A673 (cell line): Measurements from ENCODE around the gene CELSR3. TPM values are rescaled to one million over a fixed set of nuclear protein-coding genes. Genes with fewer than 3 reads are reported as not detected.

ENCODE experiments used
- BruUV-seq: library from RNA; stranded (reverse); fragments of 400-500 nt; replicated peaks from 2 replicates; lab custom pipeline; 2021; lab: Mats Ljungman, UMichigan
- CTCF ChIA-PET: fragments of 300-600 bp; sonication (Branson Sonifier 250); formaldehyde crosslinking; loops from one replicate; lab custom pipeline; 2022; ENCODE audit warnings: antibody characterized with exemption; lab: Charles Lee
- POLR2A ChIA-PET: fragments of 300-600 bp; sonication (Branson Sonifier 250); formaldehyde crosslinking; loops from one replicate; lab custom pipeline; 2022; ENCODE audit warnings: antibody characterized with exemption; ENCODE audit not compliant: low non-redundant PET; lab: Charles Lee
- DNase-seq: peaks from one replicate; pipeline ENCODE4 v3.0.0-alpha.2; 2015; ENCODE audit warnings: low spot score
- H3K27ac ChIP-seq: fragments of 200-600 bp; sonication (generic); 2 replicates; pipeline ENCODE4 v1.5.1; 2016; ENCODE audit warnings: mixed run types, low read depth, mild to moderate bottlenecking, mixed read lengths, antibody characterized with exemption, low read length; ENCODE audit not compliant: poor library complexity, severe bottlenecking
- H3K27me3 ChIP-seq: fragments of 200-600 bp; sonication (generic); replicated peaks from 2 replicates; pipeline ENCODE4 v1.6.1; 2017; ENCODE audit warnings: mixed run types, low read depth, mild to moderate bottlenecking, mixed read lengths, antibody characterized with exemption, low read length; ENCODE audit not compliant: insufficient read depth, poor library complexity
- H3K36me3 ChIP-seq: fragments of 200-600 bp; sonication (generic); 2 replicates; pipeline ENCODE4 v1.6.1; 2016; ENCODE audit warnings: mixed run types, mild to moderate bottlenecking, mixed read lengths, antibody characterized with exemption, low read length; ENCODE audit not compliant: insufficient read depth, poor library complexity, severe bottlenecking
- H3K4me1 ChIP-seq: fragments of 200-600 bp; sonication (generic); 2 replicates; pipeline ENCODE4 v1.6.1; 2017; ENCODE audit warnings: mixed run types, mild to moderate bottlenecking, mixed read lengths, antibody characterized with exemption, low read length; ENCODE audit not compliant: insufficient read depth, poor library complexity, severe bottlenecking
- H3K4me3 ChIP-seq: fragments of 200-600 bp; sonication (generic); 2 replicates; pipeline ENCODE4 v1.5.1; 2016; ENCODE audit warnings: low read depth, mixed run types, mild to moderate bottlenecking, mixed read lengths, low read length; ENCODE audit not compliant: poor library complexity, severe bottlenecking
- H3K9me3 ChIP-seq: fragments of 200-600 bp; sonication (generic); 2 replicates; pipeline ENCODE4 v1.6.1; 2016; ENCODE audit warnings: mixed run types, low read depth, mild to moderate bottlenecking, mixed read lengths, antibody characterized with exemption, low read length; ENCODE audit not compliant: poor library complexity, severe bottlenecking
- CTCF ChIP-seq: fragments of 300-800, 200-600 bp; sonication (generic); conservative IDR thresholded peaks from 2 replicates; pipeline ENCODE4 v1.5.1; 2017; ENCODE audit warnings: low read depth, mild to moderate bottlenecking, antibody characterized with exemption, low read length, moderate library complexity, mixed read lengths
- EZH2 ChIP-seq: fragments of 200-600 bp; sonication (generic); IDR thresholded peaks from 2 replicates; pipeline ENCODE4 v1.6.1; 2017; ENCODE audit warnings: borderline replicate concordance, low read depth, mild to moderate bottlenecking, mixed read lengths, antibody characterized with exemption, low read length; ENCODE audit not compliant: poor library complexity, severe bottlenecking
- intact Hi-C: fragments of 100-400 bp; cut with micrococcal nuclease; formaldehyde crosslinking; loops from one replicate; pipeline ENCODE4 v1.10.0; 2022; ENCODE audit not compliant: unreplicated experiment
- total RNA-seq: library from RNA; stranded (reverse); gene quantifications from 2 replicates; pipeline ENCODE4 v1.2.3, GENCODE V29; 2021

Gene CELSR3
- total RNA-seq, 1 experiment from 2014 or later, result 1.2 TPM

- TF ChIP-seq CTCF (no peak), EZH2 (no peak)
- no peaks in the 10 kb centered on the region for H3K36me3 ChIP-seq
- H3K27me3 ChIP-seq, result no peaks in the 10 kb centered on the region
- no TSS peak for BruUV-seq
- H3K9me3 ChIP-seq, result no peaks in the 10 kb centered on the region
- H3K4me1 ChIP-seq, result no peaks in the 10 kb centered on the region
- intact Hi-C loops, result no loop called here
- no peak overlapping the region for H3K27ac ChIP-seq
- DNase-seq, result no peak
- no peak overlapping the region for H3K4me3 ChIP-seq
- POLR2A ChIA-PET, result no interaction called here
- CTCF ChIA-PET, result no interaction called here
These were observed 11.8 kb upstream of the CELSR3 start for GRCh38 chr3:48674505-48674904.

- Histone ChIP-seq H3K9me3 (no peaks in the 10 kb centered on the region), H3K27ac (no peak overlapping the region), H3K4me1 (no peaks in the 10 kb centered on the region), H3K27me3 (no peaks in the 10 kb centered on the region), H3K36me3 (no peaks in the 10 kb centered on the region), H3K4me3 (no peak overlapping the region)
- DNase-seq, result no peak
- no TSS peak for BruUV-seq
- POLR2A ChIA-PET, result no interaction called here
- intact Hi-C loops, result no loop called here
- CTCF ChIA-PET, result no interaction called here
- TF ChIP-seq EZH2 (no peak), CTCF (no peak)
These were observed 9.8 kb upstream of the CELSR3 start for GRCh38 chr3:48672522-48672921.

GRCh38 chr3:48664929-48665328, 2.2 kb upstream of the CELSR3 start:
- intact Hi-C loops, result no loop called here
- CTCF ChIA-PET, result interaction anchor here (0.6 to 0.7 kb wide), 2 partner anchors 121 to 799 kb away, joined by 3 to 8 read pairs; no protein-coding TSS in a partner anchor

More at GRCh38 chr3:48664929-48665328, 2.2 kb upstream of the CELSR3 start:
- H3K36me3 ChIP-seq, result no peaks in the 10 kb centered on the region
- TF ChIP-seq CTCF, result no peak
- TF ChIP-seq EZH2, result no peak
- H3K4me1 ChIP-seq, result no peaks in the 10 kb centered on the region
- H3K9me3 ChIP-seq, result no peaks in the 10 kb centered on the region
- no peaks in the 10 kb centered on the region for H3K27me3 ChIP-seq
- DNase-seq, result no peak
- no peak overlapping the region for H3K27ac ChIP-seq
- POLR2A ChIA-PET, result no interaction called here
- BruUV-seq, result no TSS peak
- no peak overlapping the region for H3K4me3 ChIP-seq
